ENCODE results near the gene PPP3R1.

PPP3R1 gene

DNA sequence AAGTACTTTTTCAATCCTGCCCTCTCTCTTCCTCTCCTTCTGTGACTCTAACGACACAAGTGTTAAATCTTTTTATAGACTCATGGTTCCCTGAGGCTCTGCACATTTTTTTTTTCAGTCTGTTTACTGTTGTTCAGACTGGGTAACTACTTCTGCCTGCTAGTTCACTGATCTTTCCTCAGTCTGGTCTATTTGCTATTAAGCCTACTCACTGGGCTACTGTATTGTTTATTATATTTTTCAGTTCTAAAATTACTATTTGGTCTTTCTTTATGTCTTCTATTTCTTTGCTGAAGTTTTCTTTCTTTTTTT lies 21.3 kb downstream of the PPP3R1 start:
- TF ChIP-seq, protein P1, sequence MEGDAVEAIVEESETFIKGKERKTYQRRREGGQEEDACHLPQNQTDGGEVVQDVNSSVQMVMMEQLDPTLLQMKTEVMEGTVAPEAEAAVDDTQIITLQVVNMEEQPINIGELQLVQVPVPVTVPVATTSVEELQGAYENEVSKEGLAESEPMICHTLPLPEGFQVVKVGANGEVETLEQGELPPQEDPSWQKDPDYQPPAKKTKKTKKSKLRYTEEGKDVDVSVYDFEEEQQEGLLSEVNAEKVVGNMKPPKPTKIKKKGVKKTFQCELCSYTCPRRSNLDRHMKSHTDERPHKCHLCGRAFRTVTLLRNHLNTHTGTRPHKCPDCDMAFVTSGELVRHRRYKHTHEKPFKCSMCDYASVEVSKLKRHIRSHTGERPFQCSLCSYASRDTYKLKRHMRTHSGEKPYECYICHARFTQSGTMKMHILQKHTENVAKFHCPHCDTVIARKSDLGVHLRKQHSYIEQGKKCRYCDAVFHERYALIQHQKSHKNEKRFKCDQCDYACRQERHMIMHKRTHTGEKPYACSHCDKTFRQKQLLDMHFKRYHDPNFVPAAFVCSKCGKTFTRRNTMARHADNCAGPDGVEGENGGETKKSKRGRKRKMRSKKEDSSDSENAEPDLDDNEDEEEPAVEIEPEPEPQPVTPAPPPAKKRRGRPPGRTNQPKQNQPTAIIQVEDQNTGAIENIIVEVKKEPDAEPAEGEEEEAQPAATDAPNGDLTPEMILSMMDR (conservative IDR thresholded peaks at IDR 0.05) = no peak
- H3K27ac ChIP-seq = no peak overlapping the region; the same call in 1 of the 2 replicates

DNA sequence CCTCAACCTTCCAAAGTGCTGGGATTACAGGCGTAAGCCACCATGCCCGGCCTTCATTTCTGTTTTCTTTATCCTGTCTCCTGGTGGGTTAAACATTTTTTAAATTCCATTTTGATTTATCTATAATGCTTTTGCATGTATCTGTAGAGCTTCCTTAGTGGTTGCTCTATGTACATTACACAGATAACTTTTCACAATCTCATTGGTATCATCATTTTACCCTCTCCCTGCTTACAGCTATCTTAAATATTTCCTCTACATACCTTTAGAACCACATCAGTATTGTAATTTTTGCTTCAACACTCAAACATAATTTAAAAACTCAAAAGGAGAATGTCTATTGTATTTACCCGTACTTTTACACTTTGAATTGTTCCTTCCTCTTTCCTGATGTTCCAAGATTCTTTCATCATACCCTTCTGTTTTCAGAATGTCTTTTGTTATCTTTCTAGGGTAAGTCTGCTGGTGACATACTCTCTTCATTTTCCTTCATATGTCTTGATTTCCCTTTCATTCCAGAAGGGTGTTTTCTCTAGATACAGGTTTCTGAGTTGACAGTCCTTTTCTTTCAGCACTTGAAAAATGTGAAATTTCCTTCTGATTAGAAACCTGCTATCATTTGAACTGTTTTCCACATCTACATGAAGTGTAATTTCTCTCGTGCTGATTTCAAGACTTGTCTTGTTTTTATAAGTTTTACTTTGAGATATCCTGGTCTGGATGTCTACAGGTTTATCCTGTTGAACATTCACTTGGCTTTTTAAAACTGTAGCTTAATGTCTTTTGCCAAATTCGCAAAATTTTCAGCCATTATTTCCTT lies 21.9 kb downstream of the PPP3R1 start:
- no peak overlapping the region; the same call in 1 of the 2 replicates for H3K27ac ChIP-seq
- TF ChIP-seq, protein P1 (conservative IDR thresholded peaks at IDR 0.05) = no peak

DNA sequence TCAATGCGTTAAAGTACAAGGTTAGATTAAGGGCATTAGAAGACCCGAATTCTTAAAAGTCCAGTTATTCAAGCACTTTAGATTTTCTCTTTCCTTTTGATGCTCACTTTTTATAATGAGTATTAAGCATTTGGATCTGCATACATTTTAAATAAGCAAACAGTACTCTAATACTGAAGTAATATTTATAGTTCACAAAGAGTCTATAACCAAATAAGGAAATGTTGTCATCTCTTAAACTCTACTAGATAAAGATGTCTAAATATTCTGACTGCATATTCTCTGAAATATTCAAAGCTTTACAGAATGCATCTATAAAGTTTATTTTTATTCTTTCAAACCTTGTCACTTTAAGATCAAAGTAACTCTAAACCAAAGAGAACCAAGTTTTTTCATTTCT lies 25.5 kb downstream of the PPP3R1 start:
- TF ChIP-seq, protein P1 (conservative IDR thresholded peaks at IDR 0.05) = no peak
- H3K27ac ChIP-seq = no peak overlapping the region

DNA sequence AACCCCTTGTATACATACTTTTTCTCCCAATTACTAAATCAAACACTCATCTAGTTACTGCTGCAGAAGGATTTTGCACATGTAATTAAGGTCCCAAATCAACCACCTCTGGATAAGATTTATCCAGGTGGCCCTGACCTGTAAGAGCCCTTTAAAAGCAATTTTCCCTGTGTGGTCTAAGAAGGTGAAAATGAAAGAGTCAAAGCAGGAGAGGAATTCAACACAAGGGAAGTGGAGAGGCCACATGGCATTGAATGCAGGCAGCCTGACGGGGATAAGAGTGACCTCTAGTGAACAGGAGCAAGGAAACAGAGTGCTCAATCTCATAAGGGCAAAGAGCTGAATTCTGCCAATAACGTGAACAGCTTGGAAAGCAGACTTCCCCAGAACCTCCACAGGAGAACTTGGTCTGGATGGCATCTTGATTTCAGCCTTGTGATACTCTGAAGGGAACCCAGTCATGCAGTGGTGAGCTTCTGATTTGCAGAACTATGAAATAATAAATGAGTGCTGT lies 27.2 kb downstream of the PPP3R1 start:
- TF ChIP-seq, protein P1 (conservative IDR thresholded peaks at IDR 0.05) = peak; percentile 64

DNA sequence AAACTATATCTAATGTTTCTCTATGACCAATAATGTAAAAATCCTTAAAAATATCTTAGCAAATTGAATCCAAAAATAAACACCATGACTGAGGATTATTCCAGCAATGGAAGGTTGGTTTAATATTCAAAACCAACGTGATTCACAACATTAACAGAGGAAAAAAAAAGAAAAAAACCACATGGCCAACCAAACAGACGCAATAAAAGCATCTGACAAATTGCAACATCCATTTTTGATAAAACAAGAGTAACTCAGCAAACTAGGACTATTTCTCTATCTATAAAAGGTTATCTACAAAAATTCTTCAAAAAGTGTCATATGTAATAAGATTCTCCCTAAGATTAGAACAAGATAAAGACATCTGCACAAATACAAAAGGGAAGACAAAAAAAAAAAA lies 28.9 kb downstream of the PPP3R1 start:
- TF ChIP-seq, protein P1 (conservative IDR thresholded peaks at IDR 0.05) = no peak
- H3K27ac ChIP-seq = no peak overlapping the region

More for the DNA sequence above, 27.2 kb downstream of the PPP3R1 start:
- no peak overlapping the region for H3K27ac ChIP-seq

DNA sequence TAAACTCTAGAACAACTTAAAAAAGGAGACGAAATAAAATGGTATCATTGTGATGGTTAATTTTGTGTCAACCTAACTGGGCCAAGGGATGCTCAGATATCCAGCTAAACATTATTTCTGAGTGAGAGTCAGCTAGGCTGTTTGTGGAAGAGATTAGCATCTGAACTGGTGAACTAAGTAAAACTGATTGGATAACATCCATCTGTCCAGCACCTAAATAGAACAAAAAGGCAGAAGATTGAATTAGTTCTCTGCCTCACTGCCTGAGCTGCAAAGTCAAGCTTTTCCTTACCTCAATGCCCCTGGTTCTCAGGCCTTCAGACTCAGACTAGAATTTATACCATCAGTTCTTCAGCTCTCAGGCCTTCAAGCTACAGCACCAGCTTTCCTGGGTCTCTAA lies 30.0 kb downstream of the PPP3R1 start:
- peak overlapping the region; percentile 20 for H3K27ac ChIP-seq
- TF ChIP-seq, protein P1 (conservative IDR thresholded peaks at IDR 0.05) = no peak

DNA sequence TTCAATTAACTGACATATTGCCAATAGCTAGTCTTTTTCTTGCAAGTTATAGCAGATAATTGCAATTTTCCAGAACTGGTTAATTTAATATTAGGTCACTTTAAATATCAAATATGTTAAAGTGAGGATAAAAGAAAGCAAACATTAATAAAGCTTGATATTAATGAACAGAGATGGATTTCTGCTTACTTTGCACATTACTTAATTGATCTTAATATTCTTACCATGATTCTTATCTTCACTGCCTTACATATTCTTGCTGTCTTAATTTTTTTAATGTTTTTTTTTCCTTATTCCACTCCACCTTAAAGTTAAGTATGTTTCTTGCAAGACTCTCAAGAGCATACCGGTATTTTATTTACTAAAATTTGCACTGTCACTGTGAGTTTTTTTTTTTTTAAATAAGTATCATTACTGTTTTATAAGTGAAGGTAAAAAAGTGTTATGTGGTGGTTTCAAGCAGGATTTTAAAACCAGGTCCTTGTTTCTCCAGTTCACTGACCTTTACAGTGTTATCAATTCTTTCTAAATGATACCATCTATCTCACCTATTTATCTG lies 33.9 kb downstream of the PPP3R1 start:
- H3K27ac ChIP-seq = no peak overlapping the region
- TF ChIP-seq, protein P1 (conservative IDR thresholded peaks at IDR 0.05) = no peak

All from VCaP (cell line).